H1 (cell line): Measurements from ENCODE around the gene GSTCD. TPM values are rescaled to one million over a fixed set of nuclear protein-coding genes. Genes with fewer than 3 reads are reported as not detected.

Experiments
- ATF2 ChIP-seq: IDR thresholded peaks from 2 replicates; pipeline ENCODE4 v1.6.1; 2012; ENCODE audit warnings: low read length, inconsistent platforms
- CEBPB ChIP-seq: IDR thresholded peaks from 2 replicates; pipeline ENCODE4 v1.6.1; 2012; ENCODE audit warnings: low read depth, low read length
- GTF2F1 ChIP-seq: IDR thresholded peaks from 2 replicates; pipeline ENCODE4 v1.6.1; 2012; ENCODE audit warnings: low read depth, low read length, improper control_type of control experiment, borderline replicate concordance
- HDAC2 ChIP-seq, 2 experiments: fragments of 300-600 bp in 1 of 2; sonication (generic) in 1 of 2; IDR thresholded peaks; 2 replicates each; pipeline ENCODE4 v1.6.1; 2011 to 2012; ENCODE audit warnings: low read depth in 2 of 2, low read length in 2 of 2, mild to moderate bottlenecking in 2 of 2, moderate library complexity in 2 of 2, borderline replicate concordance in 1 of 2, inconsistent platforms in 1 of 2
- RXRA ChIP-seq: IDR thresholded peaks from 2 replicates; pipeline ENCODE4 v1.6.1; 2011; ENCODE audit warnings: low read depth, mild to moderate bottlenecking, low read length, moderate library complexity; ENCODE audit not compliant: insufficient read depth
- TAF1 ChIP-seq: IDR thresholded peaks from 2 replicates; pipeline ENCODE4 v1.6.1; 2011; ENCODE audit warnings: mild to moderate bottlenecking, low read depth, low read length
- polyA plus RNA-seq, 7 experiments: library from polyadenylated mRNA; depleted of rRNA in 3 of 7; stranded (reverse) in 5 of 7; unstranded in 2 of 7; fragments of >200 nt in 5 of 7; fragments of 200-250 nt in 2 of 7; gene quantifications; 1 replicate in 5 of 7; 2 replicates in 1 of 7; 4 replicates in 1 of 7; pipeline versions ENCODE4 v1.2.1 to v1.2.3, GENCODE V29; 2011 to 2013; ENCODE audit warnings: missing spikeins in 2 of 7, mixed read lengths in 2 of 7
- total RNA-seq: library from RNA; stranded (reverse); fragmentation: NEBNext Ultra II Directional; extraction: Animal tissue kit (Norgen Biotek cat#: 25700); gene quantifications from 2 replicates; pipeline ENCODE4 v1.2.1, GENCODE V29; 2021

The GSTCD gene
- total and polyA plus RNA-seq, 2 of the 8 experiments (the other 6 are each of a cell fraction or from before 2014, with no cell fraction given) = 8.5 to 24.6 TPM

DNA sequence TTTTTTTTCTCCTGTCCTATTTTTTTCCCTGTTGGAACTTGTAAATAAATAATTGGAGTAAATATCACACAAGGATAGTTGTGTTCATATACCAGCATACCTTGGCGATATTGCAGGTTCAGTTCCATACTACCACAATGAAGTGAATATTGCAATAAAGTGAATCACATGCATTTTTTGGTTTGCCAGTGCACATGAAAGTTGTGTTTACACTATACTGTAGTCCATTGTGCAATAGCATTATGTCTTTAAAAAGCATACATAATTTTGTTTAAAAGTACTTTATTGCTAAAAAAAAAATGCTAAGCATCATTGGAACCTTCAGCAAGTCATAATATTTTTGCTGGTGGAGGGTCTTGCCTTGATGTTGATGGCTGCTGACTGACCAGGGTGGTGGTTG is 88.6 kb downstream of the GSTCD start (continued):
- TF ChIP-seq CEBPB = no peak
- TF ChIP-seq RXRA = no peak
- TF ChIP-seq ATF2 = no peak
- TF ChIP-seq GTF2F1 = no peak
- no peak for TF ChIP-seq TAF1
- no peak for TF ChIP-seq HDAC2 (IDR thresholded peaks at IDR 0.05; ENCODE audit: borderline replicate concordance in 1 of 2, low read depth in 2 of 2, low read length in 2 of 2)
